Neural progenitor cell (in vitro differentiated cells): ENCODE results near the gene MTHFD2L. TPM values are rescaled to one million over a fixed set of nuclear protein-coding genes. Genes with fewer than 3 reads are reported as not detected.

ENCODE experiments used
- DNase-seq: peaks from one replicate; pipeline ENCODE4 v3.0.0-alpha.2; 2016; ENCODE audit warnings: low spot score
- H2AFZ ChIP-seq: fragments of 200-600 bp; sonication (generic); replicated peaks from 2 replicates; pipeline ENCODE4 v1.6.1; 2016; ENCODE audit warnings: antibody characterized with exemption
- H3F3A ChIP-seq: fragments of 200-600 bp; sonication (generic); 2 replicates; pipeline ENCODE4 v1.6.1; 2016; ENCODE audit warnings: antibody characterized with exemption, low read depth
- H3K27ac ChIP-seq: fragments of 200-600 bp; sonication (generic); 2 replicates; pipeline ENCODE4 v1.5.1; 2016; ENCODE audit warnings: mild to moderate bottlenecking
- H3K27me3 ChIP-seq: fragments of 200-600 bp; sonication (generic); 2 replicates; pipeline ENCODE4 v1.6.1; 2016; ENCODE audit warnings: mild to moderate bottlenecking, moderate library complexity
- H3K36me3 ChIP-seq: fragments of 200-600 bp; sonication (generic); 2 replicates; pipeline ENCODE4 v1.5.1; 2016
- H3K4me1 ChIP-seq: fragments of 200-600 bp; sonication (generic); 2 replicates; pipeline ENCODE4 v1.6.1; 2016; ENCODE audit warnings: mixed run types
- H3K4me2 ChIP-seq: fragments of 200-600 bp; sonication (generic); 2 replicates; pipeline ENCODE4 v1.6.1; 2016
- H3K4me3 ChIP-seq: fragments of 200-600 bp; sonication (generic); 2 replicates; pipeline ENCODE4 v1.5.1; 2016
- H3K79me2 ChIP-seq: fragments of 200-600 bp; sonication (generic); 2 replicates; pipeline ENCODE4 v1.6.1; 2016; ENCODE audit warnings: low read depth
- H3K9ac ChIP-seq: fragments of 200-600 bp; sonication (generic); 2 replicates; pipeline ENCODE4 v1.6.1; 2016
- H3K9me3 ChIP-seq: fragments of 200-600 bp; sonication (generic); 2 replicates; pipeline ENCODE4 v1.5.1; 2016; ENCODE audit warnings: low read depth
- H4K20me1 ChIP-seq: fragments of 200-600 bp; sonication (generic); 2 replicates; pipeline ENCODE4 v1.6.1; 2016; ENCODE audit warnings: low read depth
- H3K27ac Mint-ChIP-seq: 3 replicates; pipeline ENCODE4 v1.8.0; 2021; ENCODE audit warnings: mixed read lengths
- H3K27me3 Mint-ChIP-seq: 2 replicates; pipeline ENCODE4 v1.8.0; 2022; ENCODE audit warnings: low read depth, mild to moderate bottlenecking, inconsistent platforms, moderate library complexity, mixed read lengths; ENCODE audit not compliant: insufficient read depth
- H3K36me3 Mint-ChIP-seq: 3 replicates; pipeline ENCODE4 v1.8.0; 2021; ENCODE audit warnings: mixed read lengths
- H3K4me1 Mint-ChIP-seq: 3 replicates; pipeline ENCODE4 v1.8.0; 2021; ENCODE audit warnings: mixed read lengths
- H3K4me3 Mint-ChIP-seq: 3 replicates; pipeline ENCODE4 v1.8.0; 2021; ENCODE audit warnings: mild to moderate bottlenecking, moderate library complexity, mixed read lengths
- H3K9me3 Mint-ChIP-seq: 3 replicates; pipeline ENCODE4 v1.8.0; 2020; ENCODE audit warnings: mixed read lengths
- EZH2 ChIP-seq: fragments of 200-600 bp; sonication (generic); IDR thresholded peaks from 2 replicates; pipeline ENCODE4 v1.6.1; 2017; ENCODE audit warnings: antibody characterized with exemption, mild to moderate bottlenecking, moderate library complexity
- EZH2phosphoT487 ChIP-seq: fragments of 200-600 bp; sonication (generic); IDR thresholded peaks from 2 replicates; pipeline ENCODE4 v1.6.1; 2017; ENCODE audit warnings: antibody characterized with exemption
- total RNA-seq: library from RNA; depleted of rRNA; stranded (reverse); fragments of >200 nt; gene quantifications from 2 replicates; pipeline ENCODE4 v1.2.3, GENCODE V29; 2015; ENCODE audit warnings: low replicate concordance
- TF ChIP-seq, protein P1 (sequence below): fragments of 200-600 bp; sonication (generic); IDR thresholded peaks from 2 replicates; pipeline ENCODE4 v1.5.1; 2017; ENCODE audit warnings: antibody characterized with exemption, mild to moderate bottlenecking

The MTHFD2L gene
- total RNA-seq, 1 donor from 2014 or later = 22.1 TPM

- H2AFZ ChIP-seq = no peak overlapping the region
- no peaks in the 10 kb centered on the region for H3K79me2 ChIP-seq
- H3K4me3 Mint-ChIP-seq = no peak overlapping the region
- H3K4me2 ChIP-seq = no peak overlapping the region
- H3K4me3 ChIP-seq = no peak overlapping the region
- H3K27ac ChIP-seq = no peak overlapping the region
- H3K4me1 Mint-ChIP-seq = no peaks in the 10 kb centered on the region
- no peaks in the 10 kb centered on the region for H4K20me1 ChIP-seq
- H3K36me3 ChIP-seq = no peaks in the 10 kb centered on the region
- H3K27me3 Mint-ChIP-seq = no peaks in the 10 kb centered on the region
- H3F3A ChIP-seq = no peaks in the 10 kb centered on the region
- no peak overlapping the region for H3K9ac ChIP-seq
- no peaks in the 10 kb centered on the region for H3K9me3 ChIP-seq
- no peaks in the 10 kb centered on the region for H3K9me3 Mint-ChIP-seq
- no peak for DNase-seq
- no peaks in the 10 kb centered on the region for H3K4me1 ChIP-seq
- H3K36me3 Mint-ChIP-seq = peaks cover 5% of the 10 kb centered on the region
- H3K27ac Mint-ChIP-seq = no peak overlapping the region
- TF ChIP-seq EZH2 = no peak
- TF ChIP-seq, protein P1, sequence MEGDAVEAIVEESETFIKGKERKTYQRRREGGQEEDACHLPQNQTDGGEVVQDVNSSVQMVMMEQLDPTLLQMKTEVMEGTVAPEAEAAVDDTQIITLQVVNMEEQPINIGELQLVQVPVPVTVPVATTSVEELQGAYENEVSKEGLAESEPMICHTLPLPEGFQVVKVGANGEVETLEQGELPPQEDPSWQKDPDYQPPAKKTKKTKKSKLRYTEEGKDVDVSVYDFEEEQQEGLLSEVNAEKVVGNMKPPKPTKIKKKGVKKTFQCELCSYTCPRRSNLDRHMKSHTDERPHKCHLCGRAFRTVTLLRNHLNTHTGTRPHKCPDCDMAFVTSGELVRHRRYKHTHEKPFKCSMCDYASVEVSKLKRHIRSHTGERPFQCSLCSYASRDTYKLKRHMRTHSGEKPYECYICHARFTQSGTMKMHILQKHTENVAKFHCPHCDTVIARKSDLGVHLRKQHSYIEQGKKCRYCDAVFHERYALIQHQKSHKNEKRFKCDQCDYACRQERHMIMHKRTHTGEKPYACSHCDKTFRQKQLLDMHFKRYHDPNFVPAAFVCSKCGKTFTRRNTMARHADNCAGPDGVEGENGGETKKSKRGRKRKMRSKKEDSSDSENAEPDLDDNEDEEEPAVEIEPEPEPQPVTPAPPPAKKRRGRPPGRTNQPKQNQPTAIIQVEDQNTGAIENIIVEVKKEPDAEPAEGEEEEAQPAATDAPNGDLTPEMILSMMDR = no peak
- TF ChIP-seq EZH2phosphoT487 = no peak
- no peaks in the 10 kb centered on the region for H3K27me3 ChIP-seq
These were observed 20.9 kb downstream of the MTHFD2L start for GRCh38 chr4:74178798-74179197.

- no peaks in the 10 kb centered on the region for H3K4me1 ChIP-seq
- Mint-ChIP-seq H3K36me3 (peaks cover 5% of the 10 kb centered on the region), H3K9me3 (no peaks in the 10 kb centered on the region), H3K27ac (no peak overlapping the region), H3K27me3 (no peaks in the 10 kb centered on the region), H3K4me1 (no peaks in the 10 kb centered on the region), H3K4me3 (no peak overlapping the region)
- no peak overlapping the region for H3K27ac ChIP-seq
- TF ChIP-seq EZH2phosphoT487 (no peak), EZH2 (no peak)
- TF ChIP-seq, protein P1 = no peak
- no peaks in the 10 kb centered on the region for H3K79me2 ChIP-seq
- no peaks in the 10 kb centered on the region for H3K9me3 ChIP-seq
- DNase-seq = no peak
- H3K36me3 ChIP-seq = no peaks in the 10 kb centered on the region
- H3F3A ChIP-seq = no peaks in the 10 kb centered on the region
- no peaks in the 10 kb centered on the region for H4K20me1 ChIP-seq
- H2AFZ ChIP-seq = no peak overlapping the region
- no peaks in the 10 kb centered on the region for H3K27me3 ChIP-seq
- no peak overlapping the region for H3K4me3 ChIP-seq
- H3K4me2 ChIP-seq = no peak overlapping the region
- no peak overlapping the region for H3K9ac ChIP-seq
These were observed 23.3 kb downstream of the MTHFD2L start for GRCh38 chr4:74181219-74181618.

GRCh38 chr4:74188912-74189311 is 31.0 kb downstream of the MTHFD2L start:
- Histone ChIP-seq H3K79me2 (no peaks in the 10 kb centered on the region), H3K9me3 (no peaks in the 10 kb centered on the region), H3K9ac (no peak overlapping the region), H3K4me2 (no peak overlapping the region), H3K36me3 (no peaks in the 10 kb centered on the region), H3F3A (no peaks in the 10 kb centered on the region), H4K20me1 (no peaks in the 10 kb centered on the region), H3K27me3 (no peaks in the 10 kb centered on the region), H2AFZ (no peak overlapping the region), H3K4me1 (no peaks in the 10 kb centered on the region), H3K4me3 (no peak overlapping the region), H3K27ac (no peak overlapping the region)
- no peak for DNase-seq
- no peaks in the 10 kb centered on the region for H3K27me3 Mint-ChIP-seq
- H3K27ac Mint-ChIP-seq = no peak overlapping the region
- no peaks in the 10 kb centered on the region for H3K4me1 Mint-ChIP-seq
- no peak overlapping the region for H3K4me3 Mint-ChIP-seq
- H3K36me3 Mint-ChIP-seq = peaks cover 5% of the 10 kb centered on the region
- TF ChIP-seq, protein P1 = no peak
- no peak for TF ChIP-seq EZH2
- TF ChIP-seq EZH2phosphoT487 = no peak
- no peaks in the 10 kb centered on the region for H3K9me3 Mint-ChIP-seq
